Thyroid gland (tissue), 4 donors: ENCODE results near the gene POLR3K.

Experiments
- CTCF ChIP-seq, 6 experiments: fragments of 200-600 bp in 3 of 6; fragments of 450-650 bp in 3 of 6; sonication (generic) in 3 of 6; IDR thresholded peaks; one replicate each; pipeline ENCODE4 v1.5.1; 2016 to 2019; ENCODE audit warnings: antibody characterized with exemption in 6 of 6, mild to moderate bottlenecking in 2 of 6, inconsistent platforms in 1 of 6, moderate library complexity in 1 of 6
- POLR2A ChIP-seq, 2 donors: fragments of 450-650 bp; IDR thresholded peaks; one replicate each; pipeline ENCODE4 v1.6.1; 2017; ENCODE audit warnings: antibody characterized with exemption in 2 of 2, mild to moderate bottlenecking in 2 of 2, moderate library complexity in 1 of 2

- TF ChIP-seq CTCF (IDR thresholded peaks at IDR 0.05) (no peak), POLR2A (IDR thresholded peaks at IDR 0.05) (no peak)
Measured at GRCh38 chr16:86483-86952, 33.1 kb upstream of the POLR3K start.
